ENCODE measurements around the gene DOCK2.
A peak's percentile ranks its signal among the peaks of the same experiment; 100 is the strongest.

DOCK2 gene

DNA sequence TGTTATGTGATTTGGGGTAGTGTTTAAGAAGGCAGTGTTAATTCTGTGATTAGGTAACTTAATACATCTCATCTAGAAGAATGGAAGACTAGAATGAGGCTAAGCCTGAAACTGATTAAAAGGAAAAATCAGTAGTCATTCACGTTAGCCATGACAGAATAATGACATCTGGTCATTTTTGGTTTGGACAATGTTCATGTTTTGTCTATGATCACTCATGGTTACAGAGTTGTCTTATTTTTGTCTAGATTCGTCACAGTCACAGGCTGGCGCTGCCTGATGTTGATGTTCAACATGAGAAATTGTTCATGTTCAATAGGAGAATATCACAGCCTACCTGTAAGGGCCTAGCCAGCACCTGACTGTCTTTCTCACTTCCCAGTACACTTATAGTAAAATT lies 9.5 kb upstream of the DOCK2 start:
- Mint-ChIP-seq H3K36me3 (no peaks in the 10 kb centered on the region), H3K9me3 (no peaks in the 10 kb centered on the region), H3K4me3 (no peak overlapping the region), H3K27me3 (peaks cover 5% of the 10 kb centered on the region), H3K4me1 (no peaks in the 10 kb centered on the region), H3K27ac (no peak overlapping the region)
- DNase-seq (ENCODE audit: low spot score in 2 of 2) (no peak), ATAC-seq (ENCODE audit: low read depth) (no peak)

DNA sequence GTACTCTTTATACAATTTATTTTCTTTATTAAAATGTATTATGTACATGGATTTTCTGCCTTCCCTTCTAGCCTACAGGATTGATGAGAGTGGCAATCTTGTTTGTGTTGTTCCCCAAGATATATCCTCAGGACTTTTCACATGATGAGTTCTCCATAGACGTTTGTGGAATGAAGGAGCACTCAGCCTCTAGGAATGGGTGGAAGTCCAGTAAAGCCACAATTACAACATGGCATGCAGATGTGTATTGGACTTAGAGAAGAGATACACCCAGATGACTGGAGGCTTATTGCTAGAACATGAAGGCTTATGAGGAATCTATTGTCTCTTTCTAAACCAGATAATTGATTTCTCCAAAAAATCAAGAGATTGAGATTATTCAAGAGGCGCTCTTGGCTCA lies 8.2 kb upstream of the DOCK2 start:
- no peak overlapping the region for H3K4me3 Mint-ChIP-seq
- no peak overlapping the region for H3K27ac Mint-ChIP-seq
- H3K27me3 Mint-ChIP-seq = peaks cover 5% of the 10 kb centered on the region
- no peaks in the 10 kb centered on the region for H3K4me1 Mint-ChIP-seq
- no peaks in the 10 kb centered on the region for H3K9me3 Mint-ChIP-seq
- H3K36me3 Mint-ChIP-seq = no peaks in the 10 kb centered on the region
- DNase-seq (ENCODE audit: low spot score in 2 of 2) (no peak), ATAC-seq (ENCODE audit: low read depth) (no peak)

DNA sequence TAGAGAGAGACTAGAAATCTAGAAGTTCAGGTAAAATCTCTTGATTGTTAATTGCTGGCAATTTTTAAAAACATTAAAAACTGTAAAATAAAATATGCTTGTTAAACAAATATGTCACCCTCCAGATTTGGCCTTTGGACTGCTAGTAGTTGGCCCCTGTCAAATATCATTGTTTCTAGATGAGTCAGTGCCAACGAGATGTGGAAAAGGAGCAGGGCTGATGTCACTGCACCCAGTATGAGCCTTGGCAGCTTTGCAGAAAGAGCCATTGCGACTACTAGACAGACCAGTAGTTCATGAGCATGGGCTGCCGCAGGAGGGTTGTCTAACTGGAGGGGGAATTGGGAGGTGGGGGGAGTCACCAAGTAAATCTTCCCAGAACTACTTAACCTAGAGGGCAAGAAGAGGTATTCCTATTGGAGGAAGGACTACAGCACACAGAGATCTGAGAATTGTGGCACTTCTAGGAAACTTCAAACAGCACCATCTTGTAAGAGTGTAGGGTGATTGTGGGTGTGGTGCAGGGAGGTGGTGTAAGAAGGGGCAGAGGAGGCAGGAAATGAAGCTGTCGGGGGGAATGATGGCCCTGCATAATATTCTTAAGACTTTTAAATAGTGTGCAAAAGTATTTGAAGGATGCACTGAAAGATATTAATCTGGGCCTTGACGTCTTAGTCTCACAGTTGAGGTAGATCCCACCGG lies 7.1 kb upstream of the DOCK2 start:
- Mint-ChIP-seq H3K27ac (no peak overlapping the region), H3K4me3 (no peak overlapping the region), H3K9me3 (no peaks in the 10 kb centered on the region), H3K36me3 (no peaks in the 10 kb centered on the region), H3K4me1 (no peaks in the 10 kb centered on the region), H3K27me3 (peaks cover 5% of the 10 kb centered on the region)
- ATAC-seq (ENCODE audit: low read depth) (no peak), DNase-seq (ENCODE audit: low spot score in 2 of 2) (no peak)

DNA sequence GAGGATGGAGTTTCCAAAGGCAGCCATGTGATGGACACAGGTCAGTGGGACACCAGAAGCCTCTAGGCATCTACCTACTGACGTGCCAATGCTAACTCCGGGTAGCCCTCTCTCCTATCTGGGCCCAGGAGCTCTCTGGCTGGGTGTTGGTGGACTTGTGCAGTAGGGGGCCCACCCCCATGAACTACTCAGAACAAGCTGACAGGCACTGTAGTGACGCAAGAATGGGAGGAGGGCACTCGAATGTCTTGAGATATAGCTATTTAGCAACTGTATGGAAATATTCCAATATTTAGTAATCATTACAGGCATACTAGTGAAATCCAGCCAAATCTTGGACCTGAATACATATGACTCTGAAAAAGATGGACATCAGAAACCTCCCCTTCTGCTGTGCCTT lies 5.7 kb upstream of the DOCK2 start:
- Mint-ChIP-seq H3K27ac (no peak overlapping the region), H3K4me3 (no peak overlapping the region), H3K27me3 (peaks cover 3% of the 10 kb centered on the region), H3K4me1 (no peaks in the 10 kb centered on the region), H3K9me3 (no peaks in the 10 kb centered on the region), H3K36me3 (no peaks in the 10 kb centered on the region)
- ATAC-seq (ENCODE audit: low read depth) (no peak), DNase-seq (ENCODE audit: low spot score in 2 of 2) (no peak)

DNA sequence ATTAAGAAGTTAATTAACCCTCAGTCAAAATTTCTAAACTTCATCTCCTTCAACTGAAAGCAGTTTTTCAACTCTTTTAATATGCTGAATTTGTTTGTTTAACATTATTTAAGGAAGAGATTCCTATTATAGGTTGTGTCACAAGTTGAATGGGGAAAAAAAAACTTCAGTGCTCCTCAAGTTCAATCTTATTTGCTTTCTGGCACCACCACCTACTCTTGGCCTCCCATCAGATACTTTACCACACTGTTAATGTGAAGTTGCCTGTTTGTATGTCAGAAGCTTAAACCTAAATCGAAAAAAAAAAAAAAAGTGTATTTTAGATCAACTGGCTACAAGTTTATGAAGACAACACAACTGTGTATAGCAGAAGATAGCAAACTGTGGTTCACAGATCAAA lies 4.1 kb upstream of the DOCK2 start:
- H3K27ac Mint-ChIP-seq = no peak overlapping the region
- no peak for DNase-seq (ENCODE audit: low spot score in 2 of 2)
- no peak for ATAC-seq (ENCODE audit: low read depth)
- no peak overlapping the region for H3K4me3 Mint-ChIP-seq
- H3K27me3 Mint-ChIP-seq = peaks cover 3% of the 10 kb centered on the region
- H3K36me3 Mint-ChIP-seq = peaks cover 2% of the 10 kb centered on the region
- no peaks in the 10 kb centered on the region for H3K9me3 Mint-ChIP-seq
- H3K4me1 Mint-ChIP-seq = peaks cover 5% of the 10 kb centered on the region

DNA sequence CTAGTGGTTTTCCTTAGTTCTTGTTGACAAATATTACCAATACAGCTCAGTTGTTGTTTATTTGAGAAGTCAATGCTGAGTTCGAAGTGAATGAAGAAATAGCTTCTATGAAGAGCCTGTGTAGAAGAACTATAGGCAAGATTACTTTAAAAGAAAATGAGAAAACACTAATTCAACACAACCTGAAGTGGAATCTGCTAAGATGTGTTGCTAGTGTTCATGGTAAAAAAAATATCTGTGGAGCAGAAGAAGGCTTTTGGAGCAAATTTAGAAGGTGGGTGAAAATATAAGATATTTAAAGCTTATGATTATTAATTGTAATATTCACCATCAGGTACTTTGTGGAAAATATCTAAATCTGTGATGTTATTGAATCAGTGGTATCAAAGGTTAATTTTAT lies 2.5 kb upstream of the DOCK2 start:
- no peaks in the 10 kb centered on the region for H3K9me3 Mint-ChIP-seq
- H3K27me3 Mint-ChIP-seq = peaks cover 3% of the 10 kb centered on the region
- peaks cover 15% of the 10 kb centered on the region for H3K36me3 Mint-ChIP-seq
- H3K4me3 Mint-ChIP-seq = no peak overlapping the region
- no peak for DNase-seq (ENCODE audit: low spot score in 2 of 2)
- peaks cover 18% of the 10 kb centered on the region for H3K4me1 Mint-ChIP-seq
- no peak for ATAC-seq (ENCODE audit: low read depth)
- H3K27ac Mint-ChIP-seq = no peak overlapping the region

DNA sequence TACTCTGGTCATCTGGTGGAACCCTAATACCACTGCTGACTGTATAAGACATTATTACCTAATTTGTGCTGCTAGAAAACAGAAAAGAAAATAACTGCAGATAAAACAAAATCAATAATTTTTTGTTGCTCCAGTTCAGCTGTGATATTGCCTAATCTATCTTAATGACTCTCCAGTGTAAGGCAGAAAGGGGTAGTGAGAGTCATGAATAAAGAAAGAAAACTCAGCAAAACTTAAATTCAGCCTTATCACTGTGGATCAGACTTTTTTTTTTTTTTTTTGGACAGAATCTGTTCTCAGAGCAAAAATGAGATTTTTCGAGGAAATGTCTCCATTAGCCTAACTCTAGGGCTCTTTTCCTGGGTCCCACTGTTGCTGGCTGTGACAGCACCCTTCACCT lies 1.1 kb upstream of the DOCK2 start:
- peaks cover 1% of the 10 kb centered on the region for H3K27me3 Mint-ChIP-seq
- peaks cover 27% of the 10 kb centered on the region for H3K4me1 Mint-ChIP-seq
- H3K36me3 Mint-ChIP-seq = peaks cover 24% of the 10 kb centered on the region
- no peak overlapping the region for H3K27ac Mint-ChIP-seq
- H3K9me3 Mint-ChIP-seq = no peaks in the 10 kb centered on the region
- ATAC-seq (ENCODE audit: low read depth) (no peak), DNase-seq (ENCODE audit: low spot score in 2 of 2) (no peak)
- H3K4me3 Mint-ChIP-seq = peak overlapping the region; percentile 99

DNA sequence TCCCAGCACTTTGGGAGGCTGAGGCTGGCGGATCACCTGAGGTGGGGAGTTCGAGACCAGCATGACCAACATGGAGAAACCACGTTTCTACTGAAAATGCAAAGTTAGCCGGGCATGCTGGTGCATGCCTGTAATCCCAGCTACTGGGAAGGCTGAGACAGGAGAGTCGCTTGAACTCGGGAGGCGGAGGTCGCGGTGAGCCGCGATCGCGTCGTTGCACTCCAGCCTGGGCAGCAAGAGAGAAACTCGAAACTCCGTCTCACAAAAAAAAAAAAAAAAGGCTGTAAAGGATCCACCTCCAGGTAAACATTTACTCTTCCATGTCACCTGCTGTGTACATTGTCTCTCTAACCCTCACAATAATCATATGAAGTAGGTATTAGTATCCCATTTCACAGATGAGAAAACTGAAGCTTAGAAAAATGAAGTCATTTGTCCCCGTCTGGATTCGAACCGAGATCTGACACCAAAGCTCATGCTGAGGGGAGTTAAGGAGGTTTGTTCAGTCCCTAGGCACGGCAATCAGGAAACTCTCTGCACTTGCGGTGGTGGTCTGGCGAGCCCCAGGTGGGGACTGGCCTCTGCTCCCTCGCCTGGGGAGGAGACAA lies 494 bp upstream of the DOCK2 start:
- no peak for DNase-seq (ENCODE audit: low spot score in 2 of 2)
- H3K27me3 Mint-ChIP-seq = peaks cover 1% of the 10 kb centered on the region
- peaks cover 33% of the 10 kb centered on the region for H3K4me1 Mint-ChIP-seq
- peaks cover 24% of the 10 kb centered on the region for H3K36me3 Mint-ChIP-seq
- peak overlapping the region; percentile 95 for H3K27ac Mint-ChIP-seq
- H3K9me3 Mint-ChIP-seq = no peaks in the 10 kb centered on the region
- peak overlapping the region; percentile 99 for H3K4me3 Mint-ChIP-seq
- no peak for ATAC-seq (ENCODE audit: low read depth)

DNA sequence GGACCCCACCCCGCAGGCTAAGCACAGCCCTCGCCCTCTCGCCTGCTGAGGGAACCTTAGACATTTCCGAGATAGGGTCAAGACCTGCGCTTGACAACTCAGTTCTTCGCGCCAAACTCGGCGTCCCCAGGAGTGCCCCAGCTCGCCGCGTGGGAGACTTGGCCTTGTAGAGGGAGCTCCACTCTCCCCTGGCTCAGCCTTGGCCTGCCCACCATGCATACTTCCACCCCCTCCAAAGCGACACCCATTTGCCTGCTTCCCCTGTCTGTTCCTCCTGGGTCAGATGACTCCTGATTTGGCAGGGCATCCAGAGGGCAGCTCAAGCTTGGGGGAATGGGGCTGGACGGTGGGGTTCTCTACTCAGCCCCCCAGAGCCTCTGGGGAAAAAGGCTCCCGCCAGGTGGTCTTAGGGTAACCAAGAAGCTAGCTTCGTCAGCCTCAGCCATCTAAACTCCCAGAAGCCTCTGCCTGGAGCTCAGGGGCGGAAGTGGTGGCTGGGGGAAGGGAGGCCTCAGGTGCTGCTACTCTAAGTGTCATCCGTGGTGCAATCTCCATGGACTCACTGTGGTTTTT lies 560 bp downstream of the DOCK2 start:
- ATAC-seq (ENCODE audit: low read depth) (peak; percentile 69), DNase-seq (ENCODE audit: low spot score in 2 of 2) (peak; percentile 48 to 49)
- H3K27me3 Mint-ChIP-seq = no peaks in the 10 kb centered on the region
- H3K9me3 Mint-ChIP-seq = no peaks in the 10 kb centered on the region
- peak overlapping the region; percentile 99 for H3K4me3 Mint-ChIP-seq
- peaks cover 41% of the 10 kb centered on the region for H3K4me1 Mint-ChIP-seq
- peak overlapping the region; percentile 95 for H3K27ac Mint-ChIP-seq
- H3K36me3 Mint-ChIP-seq = peaks cover 24% of the 10 kb centered on the region

DNA sequence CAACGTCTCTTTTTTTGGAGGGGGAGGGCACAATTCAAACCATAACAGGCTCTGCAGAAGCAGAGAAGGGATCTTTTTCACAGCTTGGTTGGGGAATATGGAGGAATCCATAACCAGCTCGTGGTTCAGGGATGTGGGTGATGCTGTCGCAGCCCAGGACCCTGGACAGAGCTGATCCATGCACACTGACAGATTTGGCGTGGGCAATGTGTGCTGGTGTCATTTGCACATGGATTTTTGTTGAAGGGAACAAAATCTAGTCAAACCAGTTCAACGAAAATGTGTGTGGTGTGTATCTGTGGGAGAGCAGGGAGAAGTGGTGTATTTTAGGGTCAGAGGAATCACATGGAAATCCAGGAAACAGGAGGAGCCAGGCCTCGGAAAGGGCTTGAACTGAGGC lies 4.2 kb downstream of the DOCK2 start:
- H3K4me1 Mint-ChIP-seq = peaks cover 61% of the 10 kb centered on the region
- ATAC-seq (ENCODE audit: low read depth) = no peak
- H3K27ac Mint-ChIP-seq = peak overlapping the region; percentile 54
- H3K27me3 Mint-ChIP-seq = no peaks in the 10 kb centered on the region
- H3K36me3 Mint-ChIP-seq = peaks cover 36% of the 10 kb centered on the region
- H3K9me3 Mint-ChIP-seq = peaks cover 3% of the 10 kb centered on the region
- no peak overlapping the region for H3K4me3 Mint-ChIP-seq
- no peak for DNase-seq (ENCODE audit: low spot score in 2 of 2)

DNA sequence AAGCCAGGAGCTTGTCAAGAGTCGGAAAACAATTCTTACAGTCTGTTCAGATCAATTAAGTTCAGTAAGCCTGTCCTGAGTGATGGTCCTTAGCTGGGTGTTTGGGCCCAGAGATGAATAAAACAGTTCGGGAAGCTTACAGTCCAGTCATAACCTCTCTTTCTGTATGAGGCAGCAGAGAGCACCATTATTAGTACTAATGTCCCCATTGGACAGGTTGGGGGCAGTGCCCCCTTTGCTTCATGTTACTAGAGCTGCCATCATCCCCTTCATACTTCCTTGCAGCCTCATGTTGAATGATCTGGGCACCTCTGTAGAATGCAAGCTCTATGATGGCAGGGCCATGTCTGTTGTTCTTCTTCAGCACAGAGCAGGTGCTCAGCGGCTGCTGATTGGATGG lies 9.8 kb downstream of the DOCK2 start:
- Mint-ChIP-seq H3K27ac (no peak overlapping the region), H3K4me1 (peaks cover 73% of the 10 kb centered on the region), H3K9me3 (peaks cover 3% of the 10 kb centered on the region), H3K36me3 (peaks cover 26% of the 10 kb centered on the region), H3K4me3 (peak overlapping the region; percentile 2), H3K27me3 (no peaks in the 10 kb centered on the region)
- DNase-seq (ENCODE audit: low spot score in 2 of 2) (no peak), ATAC-seq (ENCODE audit: low read depth) (peak; percentile 18)

DNA sequence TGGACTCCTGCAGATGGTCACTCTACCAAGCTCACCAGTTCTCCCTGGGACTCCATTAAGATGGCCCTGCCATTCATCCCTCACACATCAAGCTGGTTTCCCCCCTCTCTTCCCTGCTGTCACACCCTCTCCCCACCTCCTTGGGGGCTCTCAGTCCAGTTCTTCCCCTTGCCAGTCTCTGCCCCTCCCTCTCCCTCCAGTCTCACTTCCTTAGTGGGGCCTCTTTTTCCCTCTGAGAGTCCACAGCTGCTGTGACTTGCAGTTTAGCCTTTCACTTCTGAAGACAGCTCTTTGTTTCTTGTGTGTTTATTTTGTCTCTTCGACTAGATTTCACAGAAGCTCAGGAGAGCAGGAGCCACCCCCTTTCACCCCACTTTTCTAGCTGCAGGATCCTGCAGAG lies 10.5 kb downstream of the DOCK2 start:
- Mint-ChIP-seq H3K27me3 (no peaks in the 10 kb centered on the region), H3K9me3 (peaks cover 3% of the 10 kb centered on the region), H3K4me3 (peak overlapping the region; percentile 73), H3K27ac (peak overlapping the region; percentile 76), H3K36me3 (peaks cover 30% of the 10 kb centered on the region), H3K4me1 (peaks cover 73% of the 10 kb centered on the region)
- DNase-seq (ENCODE audit: low spot score in 2 of 2) (no peak), ATAC-seq (ENCODE audit: low read depth) (peak; percentile 46)

DNA sequence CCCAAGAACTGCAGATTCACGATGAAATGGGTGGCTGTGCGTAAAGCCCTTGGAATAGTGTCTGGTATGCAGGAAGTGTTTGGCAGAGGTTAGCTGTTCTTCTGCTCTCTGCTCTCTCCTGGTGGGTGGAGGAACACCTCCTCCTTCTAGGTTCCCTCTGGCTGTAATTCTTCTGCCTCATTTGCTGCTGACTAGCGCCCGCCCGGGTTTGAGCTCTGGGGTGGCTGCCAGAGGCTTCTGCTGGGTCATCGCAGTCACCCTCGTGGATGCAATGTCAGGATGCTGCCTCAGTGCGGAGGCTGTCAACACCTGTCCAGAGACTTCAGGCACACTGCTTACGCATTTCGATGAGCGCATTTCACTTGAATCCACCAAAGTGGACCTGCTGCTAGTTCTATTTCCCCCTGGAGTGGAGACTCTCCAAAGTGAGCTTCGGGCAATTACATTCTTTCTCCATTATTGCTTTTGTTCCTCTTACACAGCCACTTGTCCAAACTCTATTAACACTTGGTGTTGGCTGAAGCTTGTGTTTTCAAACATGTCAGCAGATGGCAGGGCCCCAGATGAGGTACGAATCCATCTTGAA lies 11.7 kb downstream of the DOCK2 start:
- ATAC-seq (ENCODE audit: low read depth) (no peak), DNase-seq (ENCODE audit: low spot score in 2 of 2) (no peak)
- Mint-ChIP-seq H3K27me3 (no peaks in the 10 kb centered on the region), H3K4me1 (peaks cover 81% of the 10 kb centered on the region), H3K36me3 (peaks cover 31% of the 10 kb centered on the region), H3K9me3 (peaks cover 3% of the 10 kb centered on the region), H3K4me3 (peak overlapping the region; percentile 19), H3K27ac (peak overlapping the region; percentile 95)

DNA sequence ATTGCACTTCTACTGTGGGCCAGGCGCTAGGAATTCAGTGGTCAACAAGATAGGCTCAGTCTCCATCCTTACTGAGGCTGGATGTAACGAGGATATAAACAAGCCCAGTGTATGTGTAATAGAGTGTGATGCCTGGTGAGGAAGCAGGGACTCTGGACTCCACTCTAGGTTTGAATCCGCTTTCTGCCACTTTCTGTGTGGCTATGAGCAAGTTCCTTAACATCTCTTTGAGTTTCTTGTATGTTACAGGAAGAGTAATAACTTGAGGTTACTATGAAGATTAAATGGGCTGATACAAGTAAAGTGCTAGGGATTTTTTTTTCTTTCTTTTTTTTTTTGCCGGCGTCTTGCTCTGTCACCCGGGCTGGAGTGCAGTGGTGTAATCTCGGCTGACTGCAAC lies 12.4 kb downstream of the DOCK2 start:
- Mint-ChIP-seq H3K9me3 (peaks cover 2% of the 10 kb centered on the region), H3K36me3 (peaks cover 28% of the 10 kb centered on the region), H3K4me3 (peak overlapping the region; percentile 54), H3K27ac (peak overlapping the region; percentile 95), H3K4me1 (peaks cover 81% of the 10 kb centered on the region), H3K27me3 (no peaks in the 10 kb centered on the region)
- ATAC-seq (ENCODE audit: low read depth) = peak; percentile 37
- DNase-seq (ENCODE audit: low spot score in 2 of 2) = no peak

All from memory B cell (primary cell).